Caco-2 (cell line): ENCODE measurements around the gene TEAD1. TPM values are rescaled to one million over a fixed set of nuclear protein-coding genes. Genes with fewer than 3 reads are reported as not detected.

ENCODE experiments used
- BruUV-seq: library from RNA; stranded (reverse); fragments of 400-500 nt; replicated peaks from 2 replicates; lab custom pipeline; 2021; lab: Mats Ljungman, UMichigan
- CTCF ChIA-PET: fragments of 300-600 bp; sonication (Branson Sonifier 250); formaldehyde crosslinking; loops from one replicate; lab custom pipeline; 2022; ENCODE audit warnings: antibody characterized with exemption; lab: Charles Lee
- POLR2A ChIA-PET: fragments of 300-600 bp; sonication (Branson Sonifier 250); formaldehyde crosslinking; loops from one replicate; lab custom pipeline; 2022; ENCODE audit warnings: antibody characterized with exemption; lab: Charles Lee
- DNase-seq, 2 experiments: peaks; one replicate each; pipeline versions ENCODE4 v3.0.0 to v3.0.0-alpha.2; 2020 to 2022
- H3K27me3 ChIP-seq: replicated peaks from 2 replicates; pipeline ENCODE4 v1.6.0; 2011; ENCODE audit warnings: low read length; ENCODE audit not compliant: control insufficient read depth, insufficient read depth
- H3K36me3 ChIP-seq: 2 replicates; pipeline ENCODE4 v1.5.1; 2011; ENCODE audit warnings: low read length; ENCODE audit not compliant: control insufficient read depth, insufficient read depth
- H3K4me1 ChIP-seq: fragments of 250-450 bp; sonication (Bioruptor Pico); 2 replicates; pipeline ENCODE4 v1.5.1; 2020; ENCODE audit warnings: mild to moderate bottlenecking
- H3K4me3 ChIP-seq: 2 replicates; pipeline ENCODE4 v1.5.1; 2011; ENCODE audit warnings: low read depth, mild to moderate bottlenecking, control low read depth, low read length
- H3K9me3 ChIP-seq: fragments of 250-450 bp; sonication (Bioruptor Pico); 2 replicates; pipeline ENCODE4 v1.5.1; 2020; ENCODE audit warnings: mild to moderate bottlenecking, moderate library complexity
- H3K27ac Mint-ChIP-seq: one replicate; pipeline ENCODE4 v1.8.0; 2022; ENCODE audit warnings: mixed read lengths; ENCODE audit not compliant: unreplicated experiment
- H3K27me3 Mint-ChIP-seq: one replicate; pipeline ENCODE4 v1.8.0; 2022; ENCODE audit warnings: mixed read lengths; ENCODE audit not compliant: insufficient read depth, unreplicated experiment
- H3K36me3 Mint-ChIP-seq: one replicate; pipeline ENCODE4 v1.8.0; 2022; ENCODE audit warnings: mild to moderate bottlenecking, mixed read lengths; ENCODE audit not compliant: insufficient read depth, unreplicated experiment
- H3K4me1 Mint-ChIP-seq: one replicate; pipeline ENCODE4 v1.8.0; 2022; ENCODE audit warnings: low read depth, mixed read lengths; ENCODE audit not compliant: unreplicated experiment
- H3K4me3 Mint-ChIP-seq: one replicate; pipeline ENCODE4 v1.8.0; 2022; ENCODE audit warnings: mild to moderate bottlenecking, moderate library complexity, mixed read lengths; ENCODE audit not compliant: unreplicated experiment
- H3K9me3 Mint-ChIP-seq: one replicate; pipeline ENCODE4 v1.8.0; 2022; ENCODE audit warnings: mixed read lengths; ENCODE audit not compliant: unreplicated experiment
- intact Hi-C: fragments of 100-400 bp; cut with micrococcal nuclease; formaldehyde crosslinking; loops from one replicate; pipeline ENCODE4 v1.10.0; 2022; ENCODE audit not compliant: unreplicated experiment
- total RNA-seq: library from RNA; stranded (reverse); gene quantifications from 2 replicates; pipeline ENCODE4 v1.2.3, GENCODE V29; 2022
- TF ChIP-seq, protein P1 (sequence below), 2 experiments: fragments of 200-600 bp in 1 of 2; IDR thresholded peaks; 1 replicate in 1 of 2; 2 replicates in 1 of 2; pipeline versions ENCODE4 v1.5.1 to v1.8.0; 2011 to 2022; ENCODE audit warnings: antibody characterized with exemption in 1 of 2, control low read depth in 1 of 2, inconsistent platforms in 1 of 2, low read depth in 1 of 2, low read length in 1 of 2, mild to moderate bottlenecking in 1 of 2, moderate library complexity in 1 of 2; ENCODE audit not compliant: insufficient read depth in 1 of 2, severe bottlenecking in 1 of 2, unreplicated experiment in 1 of 2

TEAD1 gene
- total RNA-seq, 1 experiment from 2014 or later: 144 TPM

DNA sequence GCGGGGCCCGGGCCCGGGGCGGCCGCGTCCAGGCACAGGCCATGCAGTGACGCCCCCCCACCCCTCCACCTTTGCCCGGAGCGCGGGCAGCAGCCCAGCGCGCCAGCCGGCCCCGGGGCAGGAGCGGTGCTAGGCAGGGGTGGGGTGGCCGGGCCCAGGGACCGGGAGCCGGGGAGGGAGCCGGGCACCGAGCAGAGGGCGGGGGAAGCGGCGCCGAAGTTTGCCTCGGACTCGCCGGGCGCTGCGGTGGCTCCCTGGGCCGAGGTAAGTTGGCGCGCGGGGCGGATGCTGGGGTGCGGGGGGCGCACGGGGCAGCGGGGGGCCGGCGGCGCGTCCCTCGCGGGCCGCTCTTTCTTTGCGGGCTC, 332 bp downstream of the TEAD1 start:
- TF ChIP-seq, protein P1, sequence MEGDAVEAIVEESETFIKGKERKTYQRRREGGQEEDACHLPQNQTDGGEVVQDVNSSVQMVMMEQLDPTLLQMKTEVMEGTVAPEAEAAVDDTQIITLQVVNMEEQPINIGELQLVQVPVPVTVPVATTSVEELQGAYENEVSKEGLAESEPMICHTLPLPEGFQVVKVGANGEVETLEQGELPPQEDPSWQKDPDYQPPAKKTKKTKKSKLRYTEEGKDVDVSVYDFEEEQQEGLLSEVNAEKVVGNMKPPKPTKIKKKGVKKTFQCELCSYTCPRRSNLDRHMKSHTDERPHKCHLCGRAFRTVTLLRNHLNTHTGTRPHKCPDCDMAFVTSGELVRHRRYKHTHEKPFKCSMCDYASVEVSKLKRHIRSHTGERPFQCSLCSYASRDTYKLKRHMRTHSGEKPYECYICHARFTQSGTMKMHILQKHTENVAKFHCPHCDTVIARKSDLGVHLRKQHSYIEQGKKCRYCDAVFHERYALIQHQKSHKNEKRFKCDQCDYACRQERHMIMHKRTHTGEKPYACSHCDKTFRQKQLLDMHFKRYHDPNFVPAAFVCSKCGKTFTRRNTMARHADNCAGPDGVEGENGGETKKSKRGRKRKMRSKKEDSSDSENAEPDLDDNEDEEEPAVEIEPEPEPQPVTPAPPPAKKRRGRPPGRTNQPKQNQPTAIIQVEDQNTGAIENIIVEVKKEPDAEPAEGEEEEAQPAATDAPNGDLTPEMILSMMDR (IDR thresholded peaks at IDR 0.05; ENCODE audit: insufficient read depth in 1 of 2, low read depth in 1 of 2, low read length in 1 of 2, severe bottlenecking in 1 of 2, unreplicated experiment in 1 of 2): no peak
- H3K36me3 ChIP-seq: no peaks in the 10 kb centered on the region
- H3K4me3 ChIP-seq: peak overlapping the region; percentile 57
- intact Hi-C loops: loop anchor here (1.0 to 10.0 kb wide), 5 partner anchors 48 to 340 kb away; no protein-coding TSS in a partner anchor
- H3K4me1 ChIP-seq: peaks cover 22% of the 10 kb centered on the region; the same call in 1 of the 2 replicates
- H3K4me1 Mint-ChIP-seq: peaks cover 34% of the 10 kb centered on the region
- no peaks in the 10 kb centered on the region for H3K27me3 Mint-ChIP-seq
- H3K9me3 ChIP-seq: no peaks in the 10 kb centered on the region
- peak overlapping the region; percentile 79 for H3K4me3 Mint-ChIP-seq
- H3K36me3 Mint-ChIP-seq: peaks cover 40% of the 10 kb centered on the region
- no peak for DNase-seq
- peaks cover 2% of the 10 kb centered on the region for H3K9me3 Mint-ChIP-seq
- H3K27ac Mint-ChIP-seq: no peak overlapping the region
- POLR2A ChIA-PET: interaction anchor here (1.0 kb wide), 1 partner anchor 297 kb away, joined by 3 read pairs; the partner anchor contains the start of gene PARVA
- CTCF ChIA-PET: interaction anchor here (1.3 kb wide), 1 partner anchor 214 kb away, joined by 4 read pairs; no protein-coding TSS in a partner anchor
- no TSS peak for BruUV-seq
- H3K27me3 ChIP-seq: no peaks in the 10 kb centered on the region

DNA sequence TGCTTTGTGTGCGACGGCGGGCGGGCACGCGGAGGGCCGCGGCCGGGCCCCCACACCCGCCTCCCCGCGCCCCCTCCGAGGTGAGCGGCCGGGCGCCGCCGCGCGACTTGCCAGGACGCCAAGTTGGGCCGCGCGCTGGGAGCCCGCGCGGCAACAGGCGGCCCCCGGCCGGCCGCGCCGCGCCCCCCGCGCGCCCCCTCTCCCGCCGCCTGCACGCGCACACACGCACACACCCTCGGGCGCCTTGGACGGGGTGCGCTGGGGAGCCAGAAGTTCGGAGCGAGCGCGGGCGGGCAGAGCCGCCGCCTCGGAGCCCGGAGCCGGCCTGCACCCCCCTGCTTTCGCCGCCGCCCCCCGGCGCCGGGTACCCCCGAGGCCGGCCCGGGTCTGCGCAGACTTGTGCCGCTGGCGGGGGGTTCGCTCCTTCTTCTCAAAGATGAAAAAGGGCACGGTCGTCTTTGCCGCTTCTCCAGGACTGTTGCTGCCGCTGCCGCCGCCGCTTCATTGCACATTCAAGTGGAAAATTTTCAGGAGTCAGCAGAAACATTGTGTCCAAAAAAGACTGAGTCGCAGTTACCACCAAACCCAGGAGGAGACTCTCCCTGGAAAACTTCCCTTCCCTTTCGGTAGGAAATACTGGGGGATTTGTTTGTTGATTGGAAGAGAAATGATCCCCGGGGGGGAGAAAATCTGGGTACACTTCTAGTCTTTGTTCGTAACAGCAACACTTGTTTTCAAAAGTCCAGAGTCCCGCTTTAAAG, 895 bp downstream of the TEAD1 start:
- BruUV-seq: no TSS peak
- intact Hi-C loops: loop anchor here (1.0 to 10.0 kb wide), 5 partner anchors 48 to 340 kb away; no protein-coding TSS in a partner anchor
- DNase-seq: peak in 1 of 2 experiments; percentile 35
- H3K4me3 ChIP-seq: peak overlapping the region; percentile 57
- ChIA-PET CTCF (no interaction called here), POLR2A (no interaction called here)
- H3K36me3 ChIP-seq: no peaks in the 10 kb centered on the region
- no peaks in the 10 kb centered on the region for H3K9me3 Mint-ChIP-seq
- H3K27me3 ChIP-seq: no peaks in the 10 kb centered on the region
- TF ChIP-seq, protein P1 (IDR thresholded peaks at IDR 0.05; ENCODE audit: insufficient read depth in 1 of 2, low read depth in 1 of 2, low read length in 1 of 2, severe bottlenecking in 1 of 2, unreplicated experiment in 1 of 2): no peak
- peak overlapping the region; percentile 77 for H3K27ac Mint-ChIP-seq
- H3K4me3 Mint-ChIP-seq: peak overlapping the region; percentile 79
- peaks cover 22% of the 10 kb centered on the region; the same call in 1 of the 2 replicates for H3K4me1 ChIP-seq
- H3K36me3 Mint-ChIP-seq: peaks cover 43% of the 10 kb centered on the region
- H3K27me3 Mint-ChIP-seq: no peaks in the 10 kb centered on the region
- H3K9me3 ChIP-seq: no peaks in the 10 kb centered on the region
- H3K4me1 Mint-ChIP-seq: peaks cover 34% of the 10 kb centered on the region

DNA sequence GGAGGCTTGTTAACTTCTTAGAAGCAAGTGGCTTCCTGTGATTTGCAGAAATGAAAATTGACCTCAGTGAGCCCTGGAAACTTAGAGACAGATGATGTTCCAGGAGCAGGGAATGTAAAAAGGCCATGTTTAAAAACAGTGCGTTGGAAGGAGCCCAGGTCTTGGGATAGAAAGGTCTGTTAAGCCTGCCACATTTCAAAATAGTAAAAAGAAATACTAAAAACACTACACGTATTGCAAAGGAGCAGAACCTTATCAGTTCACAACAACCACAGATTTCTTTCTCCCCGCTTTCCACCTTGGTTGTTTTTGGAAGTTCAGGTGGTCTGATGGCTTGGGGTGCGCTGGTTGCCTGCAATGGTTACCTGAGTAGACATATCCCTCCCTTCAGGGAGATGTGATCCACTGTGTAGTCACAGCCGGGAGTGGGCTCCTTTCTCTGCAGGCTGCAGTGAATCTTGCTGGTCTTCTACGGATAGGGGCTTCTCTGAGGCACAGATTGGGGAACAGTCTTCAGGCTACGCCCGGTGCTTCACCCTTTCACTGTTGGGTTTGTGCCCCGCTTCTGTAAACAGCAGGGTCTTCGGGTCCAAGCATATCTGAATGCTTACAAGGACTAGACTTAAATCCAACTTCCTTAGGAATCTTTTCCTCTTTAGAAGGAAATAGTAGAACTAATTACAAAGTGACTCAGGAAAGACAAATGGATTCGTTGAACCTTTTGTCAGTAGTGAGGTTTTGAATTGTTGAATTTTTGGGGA, 1.9 kb downstream of the TEAD1 start:
- Mint-ChIP-seq H3K4me3 (peak overlapping the region; percentile 79), H3K36me3 (peaks cover 53% of the 10 kb centered on the region), H3K4me1 (peaks cover 34% of the 10 kb centered on the region), H3K9me3 (no peaks in the 10 kb centered on the region), H3K27ac (peak overlapping the region; percentile 77), H3K27me3 (no peaks in the 10 kb centered on the region)
- BruUV-seq: no TSS peak
- H3K9me3 ChIP-seq: no peaks in the 10 kb centered on the region
- POLR2A ChIA-PET: no interaction called here
- no peaks in the 10 kb centered on the region for H3K27me3 ChIP-seq
- CTCF ChIA-PET: no interaction called here
- TF ChIP-seq, protein P1 (IDR thresholded peaks at IDR 0.05; ENCODE audit: insufficient read depth in 1 of 2, low read depth in 1 of 2, low read length in 1 of 2, severe bottlenecking in 1 of 2, unreplicated experiment in 1 of 2): no peak
- H3K36me3 ChIP-seq: peaks cover 1% of the 10 kb centered on the region; the same call in 1 of the 2 replicates
- no peak for DNase-seq
- peaks cover 27% of the 10 kb centered on the region; the same call in 1 of the 2 replicates for H3K4me1 ChIP-seq
- H3K4me3 ChIP-seq: peak overlapping the region; percentile 57
- intact Hi-C loops: loop anchor here (2.0 to 10.0 kb wide), 3 partner anchors 47 to 341 kb away; no protein-coding TSS in a partner anchor
